T1000 (cell line): Measurements from ENCODE around the gene PEAK1.
"Not testable (repeated sequence)": the region's sequence is repeated elsewhere in the genome, so short reads cannot be mapped to it uniquely, and the experiment has no call there.

Source experiments
- DNase-seq: peaks from one replicate; lab custom pipeline; 2025; ENCODE audit warnings: mixed read lengths; lab: John Stamatoyannopoulos, UW

PEAK1 gene

DNA sequence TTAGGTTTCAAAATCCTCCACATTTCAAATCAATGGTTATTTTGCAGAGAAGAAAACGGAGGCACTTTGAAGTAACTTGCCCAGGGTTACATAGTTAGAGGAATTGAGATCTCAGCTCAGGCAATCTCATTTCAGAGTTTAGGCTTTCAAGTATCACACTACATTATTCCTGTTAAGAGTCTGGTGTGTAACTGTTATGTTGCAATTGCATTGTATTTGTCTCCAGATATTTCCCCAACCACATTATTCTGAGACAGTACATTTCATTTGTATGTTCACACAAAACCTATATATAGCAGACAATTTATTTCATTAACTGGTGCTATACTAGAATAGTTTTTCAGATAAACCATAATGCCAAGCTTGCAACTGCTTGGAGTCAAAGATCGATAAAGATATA is 194.8 kb downstream of the PEAK1 start:
- no peak for DNase-seq

DNA sequence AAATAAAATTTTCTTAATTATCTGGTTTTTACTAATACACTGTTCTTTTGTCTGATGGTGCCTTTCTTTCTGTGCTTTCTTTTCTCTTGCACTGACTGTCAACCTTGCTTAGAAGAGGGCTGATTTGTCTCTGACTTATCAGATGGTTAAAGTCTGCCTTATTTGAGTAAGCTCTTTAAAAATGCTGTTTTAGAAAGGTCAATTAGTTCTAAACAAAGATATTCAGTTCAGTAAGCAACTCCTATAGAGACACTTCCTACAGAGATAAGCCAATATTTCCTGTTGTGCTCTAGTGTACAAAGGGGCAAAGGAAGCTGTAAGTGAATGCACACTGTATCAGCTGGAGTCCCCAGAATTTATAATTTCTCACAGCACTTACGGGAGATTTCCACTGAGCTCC is 195.6 kb downstream of the PEAK1 start:
- no peak for DNase-seq

DNA sequence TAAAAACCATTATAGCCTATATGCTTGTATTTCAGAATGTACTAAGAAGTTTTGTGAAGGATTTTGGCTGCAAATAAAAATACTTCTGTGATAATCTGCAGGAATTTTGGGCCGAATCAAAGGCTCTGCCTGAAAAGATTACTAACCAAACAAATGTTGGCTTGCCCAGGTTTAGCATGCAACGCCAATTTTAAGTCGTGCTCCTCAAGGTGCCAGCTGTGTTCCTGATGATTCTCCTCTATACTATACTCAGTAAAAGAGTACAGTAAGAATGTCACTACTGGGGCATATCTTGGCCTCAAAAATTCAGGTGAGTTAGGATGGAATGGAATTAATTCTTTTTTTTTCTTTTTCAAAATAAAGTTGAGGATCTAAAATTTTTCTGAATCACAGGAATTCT is 198.2 kb downstream of the PEAK1 start:
- DNase-seq = no peak

DNA sequence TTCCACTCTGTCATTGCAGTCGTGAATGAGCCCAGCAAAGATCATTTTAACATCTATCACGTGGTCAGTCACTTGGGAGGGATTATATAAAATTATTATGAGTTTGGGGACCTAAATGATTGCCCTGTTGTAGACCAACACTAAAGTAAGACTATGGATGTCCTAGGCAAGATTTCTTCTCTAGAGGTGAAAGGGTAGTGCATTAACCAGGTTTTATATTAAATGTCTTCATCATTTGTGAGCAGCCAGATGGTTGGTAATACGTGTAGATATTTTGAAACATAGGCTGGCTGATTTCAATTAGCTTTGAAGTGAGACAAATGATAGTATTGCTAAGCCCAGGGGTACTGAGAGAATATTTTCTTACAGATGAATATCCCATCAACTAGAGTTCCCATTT is 198.7 kb downstream of the PEAK1 start:
- DNase-seq = no peak

DNA sequence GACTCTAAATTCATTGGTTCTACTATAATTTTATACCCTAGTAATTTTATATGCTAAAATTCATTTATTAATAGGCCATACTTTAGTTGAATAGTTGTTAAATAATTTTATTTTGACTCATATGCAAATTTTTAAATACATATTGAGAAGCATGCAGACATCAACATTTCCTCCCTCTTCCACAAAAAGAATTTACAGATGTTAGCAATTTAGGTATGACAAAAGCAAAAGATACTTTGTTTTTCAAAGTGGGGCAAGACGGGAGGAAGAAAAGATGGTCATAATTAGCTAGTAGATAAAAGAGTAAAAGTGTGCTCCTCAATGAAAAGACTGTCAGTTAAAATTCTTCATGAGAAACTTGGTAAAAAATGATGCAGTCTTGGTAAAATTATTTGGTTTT is 200.1 kb downstream of the PEAK1 start:
- no peak for DNase-seq

DNA sequence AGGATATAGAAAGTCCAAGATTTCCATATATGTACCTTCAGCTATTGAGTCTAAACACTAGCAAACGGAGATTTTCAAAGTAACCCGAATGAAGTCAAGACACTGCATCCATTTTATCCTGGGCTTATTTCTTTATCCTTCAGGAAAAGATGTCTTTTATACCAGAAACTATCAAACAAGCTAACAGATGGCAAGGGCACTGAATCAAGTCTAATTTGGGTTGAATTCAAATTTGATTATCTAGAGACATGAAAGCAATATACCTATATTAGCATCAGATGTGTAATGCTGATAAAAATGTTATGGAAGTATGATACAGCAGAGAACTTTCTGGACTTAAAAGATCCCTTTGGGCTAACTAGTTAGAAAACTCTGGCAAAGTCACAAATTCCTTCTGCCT is 210.7 kb downstream of the PEAK1 start:
- no peak for DNase-seq

DNA sequence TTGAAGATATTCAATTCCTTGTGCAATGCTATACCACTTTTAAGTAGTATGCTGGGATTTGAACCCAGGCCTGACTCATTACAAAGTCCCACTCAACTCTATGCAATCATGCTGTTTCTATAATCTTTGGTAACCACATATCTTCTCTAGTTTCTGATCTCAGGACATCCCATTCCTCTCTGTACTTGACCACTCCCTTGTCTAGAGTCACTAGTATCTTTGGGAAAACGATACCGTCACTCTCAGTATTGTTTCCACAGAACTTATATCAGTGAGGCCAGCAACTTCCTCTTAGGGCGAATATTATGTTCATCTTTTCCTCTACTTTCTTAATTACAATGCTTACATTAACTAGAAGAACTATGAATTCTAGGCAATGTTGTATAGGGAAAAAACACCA is 211.7 kb downstream of the PEAK1 start:
- no peak for DNase-seq

DNA sequence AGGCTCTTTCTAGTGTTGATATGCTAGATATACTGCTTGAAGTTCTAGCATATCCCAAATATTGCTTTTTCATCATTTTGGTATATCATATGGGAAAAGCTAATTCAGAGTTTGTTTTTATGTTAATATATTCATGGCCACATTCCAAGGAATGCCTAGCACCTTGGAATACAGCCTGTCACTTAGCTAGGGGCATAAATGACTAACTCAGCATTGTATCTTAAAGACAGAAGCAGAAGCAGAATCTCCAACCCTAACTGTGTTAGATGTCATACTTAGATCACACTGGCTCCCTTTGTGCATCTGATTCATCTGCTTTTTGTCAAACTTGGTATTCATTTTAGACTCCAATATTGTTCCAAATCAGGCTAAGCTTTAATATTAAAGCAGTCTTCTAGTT is 218.2 kb downstream of the PEAK1 start:
- no peak for DNase-seq

DNA sequence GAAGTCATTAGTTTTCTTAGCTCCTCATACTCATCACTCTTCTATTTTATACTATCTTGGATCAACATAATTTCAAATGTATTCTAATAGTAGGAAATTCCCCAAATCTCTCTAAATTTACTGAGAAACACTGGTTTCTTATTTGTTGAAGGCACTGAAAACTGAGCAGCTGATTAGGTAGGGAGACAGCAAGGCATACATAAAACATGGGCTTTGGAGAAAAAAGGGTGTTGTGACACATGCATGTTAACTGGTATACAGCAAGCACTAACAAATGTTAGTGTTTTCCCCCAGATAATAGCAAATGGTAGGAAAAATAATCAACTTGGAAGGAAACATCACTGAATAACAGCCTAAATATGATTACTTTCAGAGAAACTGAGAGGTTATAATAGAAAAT is 223.5 kb downstream of the PEAK1 start:
- no peak for DNase-seq

DNA sequence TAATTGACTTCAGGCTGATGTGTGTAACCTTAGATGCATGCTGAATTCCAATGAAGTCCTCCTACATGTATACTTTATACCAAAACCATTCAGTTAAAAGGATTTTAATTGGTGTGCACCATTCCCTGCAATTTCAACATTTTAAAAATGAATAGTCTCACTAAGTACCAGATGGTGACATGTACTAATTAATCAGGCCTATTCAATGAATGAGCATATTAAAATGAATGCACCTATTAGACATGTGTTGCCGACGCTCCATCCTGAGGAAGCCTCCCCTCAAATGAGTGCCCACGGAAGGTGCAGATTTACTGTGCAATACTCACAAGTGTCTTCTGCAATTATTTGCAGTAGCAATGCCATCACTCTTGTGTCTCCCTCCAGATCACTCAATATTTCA is 224.3 kb downstream of the PEAK1 start:
- DNase-seq = no peak

DNA sequence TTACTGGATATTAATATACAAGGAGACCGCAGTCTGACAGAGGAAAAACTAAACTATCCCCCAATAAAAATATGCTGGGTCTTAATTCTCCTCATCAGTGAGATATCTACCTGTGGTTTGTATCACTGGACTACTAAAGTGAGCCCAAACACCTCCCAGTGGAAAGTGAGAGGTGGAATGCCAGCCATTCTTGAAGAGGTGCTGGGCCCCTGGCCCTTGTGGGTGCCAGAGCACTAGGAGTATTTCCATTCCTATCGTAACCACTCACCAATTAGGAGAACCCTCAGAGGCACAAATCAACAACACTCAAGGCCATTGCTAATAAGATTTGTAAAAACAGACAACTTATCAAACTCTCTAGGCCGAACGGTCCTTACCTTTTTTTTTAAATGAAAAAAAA is 227.5 kb downstream of the PEAK1 start:
- DNase-seq = no peak

DNA sequence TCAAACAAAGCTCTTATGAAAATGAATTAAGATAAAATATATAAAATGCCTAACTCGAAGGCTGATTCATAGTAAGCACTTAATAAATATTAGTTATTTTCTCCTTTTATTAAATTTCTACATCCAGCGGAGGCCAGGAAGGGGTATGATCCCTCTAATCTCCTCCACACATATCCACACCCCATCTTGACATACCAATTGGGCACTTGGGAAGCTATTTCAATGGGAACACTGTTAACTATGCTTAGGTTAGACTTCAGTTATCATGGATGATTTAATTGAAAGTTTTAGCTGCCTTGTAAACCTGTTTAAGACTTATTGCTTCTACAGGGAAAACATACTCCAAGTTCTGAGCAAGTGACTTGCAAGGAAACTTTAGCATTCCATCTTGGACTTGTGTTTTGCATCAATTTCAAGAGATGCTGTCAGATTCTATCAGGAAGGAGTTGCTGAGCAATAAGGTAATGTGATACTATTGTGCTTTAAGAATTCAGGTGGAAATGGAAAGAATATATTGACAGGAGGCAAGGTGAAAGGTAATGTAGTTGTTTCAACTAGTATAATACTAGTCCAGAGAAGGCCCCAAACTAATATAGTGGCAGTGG is 228.6 kb downstream of the PEAK1 start:
- DNase-seq = no peak

DNA sequence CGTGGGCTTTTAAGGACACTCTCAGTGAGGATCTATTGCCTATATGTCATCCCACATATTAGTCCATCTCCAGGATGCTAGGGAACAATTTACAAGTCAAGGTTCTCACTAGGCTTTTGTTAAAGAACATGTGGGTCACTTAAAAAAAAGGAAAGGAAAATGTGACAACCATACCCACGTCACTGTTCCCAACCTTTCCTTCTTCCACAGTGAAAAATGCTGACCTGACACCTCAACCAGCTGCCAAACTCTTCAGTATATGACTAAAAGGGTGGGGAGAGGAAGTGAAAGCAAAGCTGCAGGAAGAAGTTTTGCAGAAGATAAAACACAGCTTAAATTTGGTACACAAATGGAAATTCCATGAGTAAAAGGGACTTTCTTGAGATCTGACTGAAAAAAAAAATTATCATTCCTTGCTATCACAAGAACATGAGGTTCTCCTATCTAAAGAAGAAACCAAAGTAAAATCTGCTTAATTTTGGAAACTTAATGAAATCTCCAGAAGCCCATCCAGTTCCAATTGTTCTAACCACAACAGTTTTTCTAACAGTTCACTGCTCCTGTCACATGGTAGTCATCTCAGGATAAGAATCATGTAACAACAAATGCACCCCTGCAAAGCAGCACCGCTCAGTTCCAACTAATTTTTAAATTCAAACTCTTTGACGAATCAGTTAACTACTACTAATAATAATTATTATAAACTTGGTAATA is 232.0 kb downstream of the PEAK1 start:
- DNase-seq = no peak

DNA sequence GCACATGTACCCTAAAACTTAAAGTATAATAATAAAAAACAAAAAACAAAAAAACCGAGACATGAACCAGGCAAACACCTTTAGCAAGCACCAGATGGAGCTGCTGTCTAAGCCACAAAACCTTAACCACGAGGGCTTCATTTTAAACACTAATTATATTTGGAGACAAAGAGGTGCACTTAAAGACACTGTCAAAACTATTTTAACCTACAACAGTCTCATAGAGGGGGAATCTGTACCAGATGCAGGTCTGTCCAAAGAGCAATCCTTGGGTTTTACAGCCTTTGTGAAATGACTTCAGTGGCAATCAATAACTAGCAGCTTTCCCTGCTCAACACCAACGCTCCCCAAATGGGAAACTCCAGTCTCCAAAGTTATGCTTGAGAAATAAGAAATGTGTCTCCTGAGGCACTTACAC is 233.3 kb downstream of the PEAK1 start:
- DNase-seq = no peak

DNA sequence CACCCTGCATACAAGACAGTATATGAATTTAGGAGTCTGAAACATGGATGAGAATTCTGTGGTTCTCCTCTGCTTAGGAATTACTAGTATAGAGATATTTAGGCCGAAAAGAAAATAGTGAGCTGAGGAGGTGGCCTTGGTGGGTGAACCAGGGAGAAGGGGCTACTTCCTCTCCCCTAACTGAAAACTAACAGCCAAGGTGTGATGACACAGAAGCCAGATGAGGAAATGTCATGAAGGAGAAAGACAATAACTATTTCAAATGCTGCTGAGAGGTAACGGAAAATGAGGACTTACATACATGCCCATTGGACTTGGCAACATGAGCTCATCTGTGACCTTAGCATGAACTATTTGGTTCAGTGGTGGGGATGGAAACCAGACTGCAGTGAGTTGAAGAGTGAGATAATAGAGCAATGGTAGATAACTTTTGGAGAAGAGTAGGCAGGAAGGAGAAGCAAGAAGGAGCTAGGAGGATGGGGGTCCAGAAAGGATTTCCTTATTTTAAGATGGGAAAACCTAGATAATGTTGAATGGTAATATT is 234.6 kb downstream of the PEAK1 start:
- DNase-seq = no peak

DNA sequence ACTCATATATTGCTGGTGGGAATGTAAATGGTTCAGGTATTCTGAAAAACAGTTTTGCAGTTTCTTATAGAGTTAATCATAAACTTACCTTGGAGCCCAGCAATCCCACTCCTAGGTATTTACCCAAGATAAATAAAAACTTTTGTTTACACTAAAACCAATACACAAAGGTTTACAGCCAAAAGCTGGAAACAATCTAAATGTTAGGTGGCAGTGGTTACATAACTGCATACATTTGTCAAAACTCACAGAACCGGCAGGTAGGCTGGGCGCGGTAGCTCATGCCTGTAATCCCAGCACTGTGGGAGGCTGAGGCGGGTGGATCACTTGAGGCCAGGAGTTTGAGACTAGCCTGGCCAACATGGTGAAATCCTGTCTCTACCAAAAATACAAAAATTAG is 235.6 kb downstream of the PEAK1 start:
- not testable (repeated sequence) for DNase-seq

DNA sequence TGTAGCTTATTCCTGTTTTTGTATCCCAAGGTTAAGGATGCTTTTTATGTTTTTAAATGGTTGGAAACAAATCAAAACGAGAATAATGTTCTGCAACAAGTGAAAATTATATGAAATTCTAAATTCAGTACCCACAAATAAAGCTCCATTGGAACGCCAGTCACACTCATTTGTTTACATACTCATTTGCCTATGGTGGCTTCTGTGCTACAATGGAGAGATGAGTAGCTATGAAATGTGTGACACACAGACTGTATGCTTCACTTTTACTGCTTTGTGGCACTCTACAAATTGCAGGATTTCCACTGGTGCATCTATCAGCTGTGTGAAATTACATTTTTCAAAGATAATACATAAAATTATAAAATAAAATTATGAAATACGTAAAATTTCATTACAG is 236.8 kb downstream of the PEAK1 start:
- DNase-seq = no peak

DNA sequence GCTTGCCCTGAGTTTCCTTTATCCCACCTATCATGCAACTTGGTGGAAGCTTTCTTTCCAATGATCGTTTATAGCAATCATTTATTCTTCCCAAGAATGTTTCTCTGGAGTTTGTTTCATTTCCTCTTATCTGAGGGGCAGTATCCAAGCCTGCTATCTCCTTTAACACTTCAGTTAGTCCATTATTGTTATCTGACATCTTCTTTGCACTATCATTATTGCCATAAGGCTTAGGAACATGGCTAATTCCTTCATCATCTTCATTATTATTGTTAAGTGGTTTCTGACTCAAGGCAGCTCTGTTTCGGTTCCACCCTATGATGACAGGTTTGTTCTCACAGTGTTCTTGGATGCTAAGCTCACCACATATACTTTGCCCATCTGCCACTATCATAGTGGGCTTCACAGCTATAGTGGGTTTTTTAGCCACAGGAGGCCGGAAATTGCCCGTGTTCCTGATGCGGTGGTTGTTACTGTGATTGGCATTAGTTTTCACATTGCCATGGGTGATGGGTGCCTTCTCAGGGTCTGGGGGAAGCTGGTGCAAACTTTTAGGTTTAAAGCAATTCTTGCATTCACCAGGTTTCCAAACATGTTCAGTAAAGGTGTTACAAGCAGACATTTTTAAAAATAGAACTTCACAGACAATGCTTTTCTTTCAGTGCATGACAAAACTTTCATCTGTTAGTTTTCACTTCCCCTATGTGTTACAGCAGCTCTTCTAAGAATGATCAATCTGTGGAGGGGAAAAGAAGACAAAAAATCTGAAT is 238.4 kb downstream of the PEAK1 start:
- no peak for DNase-seq

DNA sequence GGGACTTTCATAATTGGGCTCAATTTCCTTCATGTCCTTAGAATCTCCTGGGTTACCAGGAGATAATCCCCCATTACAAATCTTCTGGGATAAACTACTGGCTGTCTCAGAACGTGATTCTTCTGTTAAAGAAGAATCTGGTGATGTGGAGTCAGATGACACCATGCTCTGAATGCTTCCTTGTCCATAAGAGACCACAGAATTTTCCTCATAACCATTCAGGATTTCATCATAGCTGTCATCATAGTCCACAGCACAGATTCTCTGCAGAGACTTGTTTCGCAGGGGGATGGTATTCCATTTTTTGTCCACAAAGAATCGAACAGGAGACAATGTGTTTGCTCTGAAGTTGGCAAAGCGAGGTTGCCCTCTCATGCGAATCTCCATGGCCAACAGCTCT is 239.1 kb downstream of the PEAK1 start:
- DNase-seq = no peak

DNA sequence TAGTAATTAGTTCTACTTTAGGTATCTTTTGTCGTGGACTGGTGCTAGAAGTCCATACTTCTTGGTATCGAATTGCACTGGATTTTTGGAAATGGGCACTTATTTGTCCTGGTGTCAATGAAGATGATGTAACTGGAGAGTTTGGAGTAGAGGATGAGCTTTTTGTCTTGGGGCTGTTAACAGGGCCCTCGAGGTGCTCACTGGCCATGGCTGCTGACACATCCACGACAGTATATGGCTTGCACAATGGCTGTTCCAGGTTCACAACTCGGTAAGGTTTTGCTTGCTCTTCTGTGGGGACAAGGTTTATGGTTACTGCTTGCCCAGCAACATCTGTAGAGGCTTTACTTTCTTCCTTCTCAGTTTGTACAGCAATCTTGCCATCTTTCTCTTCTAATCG is 239.6 kb downstream of the PEAK1 start:
- DNase-seq = no peak

DNA sequence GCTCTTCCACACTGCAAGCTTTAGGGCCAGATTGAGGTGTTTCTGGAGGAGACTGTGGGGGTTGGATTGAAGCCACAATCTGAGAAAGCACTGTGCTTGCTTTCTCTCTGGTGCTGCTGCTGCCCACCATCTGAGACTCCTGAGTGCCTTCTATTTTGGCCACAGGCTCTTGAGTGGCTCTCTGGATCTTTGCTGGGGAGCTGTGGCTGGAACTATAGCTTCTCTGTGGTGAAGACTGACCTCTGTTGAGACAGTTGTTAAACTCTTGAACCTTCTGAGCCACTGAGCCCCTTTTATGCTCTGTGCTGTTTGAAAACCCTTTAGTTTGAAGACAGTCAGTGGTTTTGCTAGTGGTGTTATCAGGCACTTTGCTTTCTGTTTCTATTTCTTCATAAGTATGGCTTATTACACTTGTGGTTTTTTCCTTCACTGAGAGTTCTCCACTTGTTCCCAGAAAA is 240.3 kb downstream of the PEAK1 start:
- no peak for DNase-seq

DNA sequence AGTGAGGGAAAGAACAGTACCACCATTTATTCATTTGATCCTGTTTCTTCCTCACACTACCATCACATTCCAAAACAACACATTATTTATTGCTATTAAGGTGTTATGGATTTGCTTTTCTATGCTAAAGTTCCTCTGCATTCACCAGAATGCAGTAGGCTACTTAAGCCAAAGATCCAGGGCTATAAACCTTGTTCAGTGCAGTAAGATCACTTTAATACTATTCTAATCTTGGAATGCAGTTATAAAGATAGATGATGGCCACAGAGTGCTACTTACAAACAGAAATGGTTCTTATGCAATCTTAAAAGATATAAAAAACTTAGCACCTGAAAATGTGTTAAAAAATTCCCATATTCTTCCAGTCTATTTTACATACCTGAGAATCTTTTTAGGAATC is 241.5 kb downstream of the PEAK1 start:
- DNase-seq = no peak

DNA sequence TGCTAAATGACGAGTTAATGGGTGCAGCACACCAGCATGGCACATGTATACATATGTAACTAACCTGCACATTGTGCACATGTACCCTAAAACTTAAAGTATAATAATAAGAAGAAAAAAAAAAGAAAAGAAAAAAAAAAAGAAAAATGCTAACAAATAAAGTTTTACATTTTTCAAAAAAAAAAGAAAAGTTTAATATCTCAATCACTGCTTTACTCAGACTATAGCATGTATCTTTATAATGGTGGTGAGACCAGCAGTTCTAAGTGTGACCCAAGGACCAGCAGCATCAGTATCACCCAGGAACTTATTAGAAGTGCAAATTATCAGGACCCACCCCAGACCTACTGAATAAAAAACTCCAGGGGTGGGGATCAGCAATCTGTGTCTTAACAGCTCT is 243.8 kb downstream of the PEAK1 start:
- DNase-seq = not testable (repeated sequence)
